K562 (cell line): ENCODE data around the gene MYG1. TPM values are rescaled to one million over a fixed set of nuclear protein-coding genes. Genes with fewer than 3 reads are reported as not detected.

Source experiments
- CC2D1A ChIP-seq: fragments of 450-650 bp; IDR thresholded peaks from 2 replicates; pipeline ENCODE4 v1.6.1; 2017; ENCODE audit warnings: mild to moderate bottlenecking
- CHD2 ChIP-seq: IDR thresholded peaks from 2 replicates; pipeline ENCODE4 v1.6.1; 2011; ENCODE audit warnings: low read depth, low read length
- HOMEZ ChIP-seq: fragments of 250-450 bp; sonication (Bioruptor Pico); IDR thresholded peaks from 2 replicates; pipeline ENCODE4 v1.4.0; 2020; ENCODE audit warnings: mild to moderate bottlenecking, moderate library complexity
- MBD1 ChIP-seq: fragments of 250-450 bp; sonication (Bioruptor Pico); IDR thresholded peaks from 2 replicates; pipeline ENCODE4 v1.8.0; 2022; ENCODE audit warnings: inconsistent platforms
- NFE2 ChIP-seq: IDR thresholded peaks from 2 replicates; pipeline ENCODE4 v1.6.1; 2014; ENCODE audit warnings: antibody characterized with exemption, low read depth
- NR4A1 ChIP-seq, 2 experiments: fragments of 250-450 bp in 1 of 2; fragments of 450-650 bp in 1 of 2; sonication (Bioruptor Pico) in 1 of 2; IDR thresholded peaks; 2 replicates each; pipeline versions ENCODE4 v1.4.0 to v1.6.1; 2016 to 2020; ENCODE audit warnings: mild to moderate bottlenecking in 2 of 2, missing compliant biosample characterization in 1 of 2, missing genetic modification characterization in 1 of 2, moderate library complexity in 1 of 2
- RBM25 ChIP-seq: fragments of 200-400 bp; formaldehyde crosslinking; IDR thresholded peaks from 2 replicates; pipeline ENCODE4 v1.6.1; 2018; ENCODE audit warnings: low read length, low read depth, moderate library complexity; ENCODE audit not compliant: severe bottlenecking
- RCOR1 ChIP-seq, 2 experiments: IDR thresholded peaks; 2 replicates each; pipeline ENCODE4 v1.6.1; 2012; ENCODE audit warnings: low read depth in 2 of 2, low read length in 2 of 2, borderline replicate concordance in 1 of 2, improper control_type of control experiment in 1 of 2
- ZNF407 ChIP-seq: fragments of 450-650 bp; IDR thresholded peaks from 2 replicates; pipeline ENCODE4 v1.6.1; 2016; ENCODE audit warnings: low read depth
- ZNF444 ChIP-seq: fragments of 250-450 bp; sonication (Bioruptor Pico); IDR thresholded peaks from 2 replicates; pipeline ENCODE4 v1.4.0; 2020; ENCODE audit warnings: mild to moderate bottlenecking, moderate library complexity
- polyA plus RNA-seq, 8 experiments: library from polyadenylated mRNA; depleted of rRNA in 4 of 8; stranded (reverse) in 5 of 8; unstranded in 3 of 8; fragments of >200 nt; fragmentation: Nextera tagmentation in 2 of 8; fragmentation: Illumina TruSeq in 1 of 8; extraction: Ambion mirVana in 2 of 8; extraction: Trizol in 1 of 8; gene quantifications; 2 replicates each; pipeline versions ENCODE4 v1.2.1 to v1.2.3, GENCODE V29; 2011 to 2014; ENCODE audit warnings: inconsistent platforms in 1 of 8, missing spikeins in 1 of 8
- total RNA-seq, 7 experiments: library from RNA; depleted of rRNA in 6 of 7; stranded (reverse); fragments of >200 nt in 6 of 7; fragmentation: Illumina TruSeq in 2 of 7; extraction: Trizol in 2 of 7; gene quantifications; 2 replicates each; pipeline versions ENCODE4 v1.2.1 to v1.2.3, GENCODE V29; 2011 to 2021; ENCODE audit warnings: low replicate concordance in 1 of 7
- TF ChIP-seq, protein P1 (sequence below), 2 experiments: fragments of 450-650 bp; conservative IDR thresholded peaks; 2 replicates each; pipeline ENCODE4 v1.6.1; 2017; ENCODE audit warnings: mild to moderate bottlenecking in 2 of 2, moderate library complexity in 2 of 2

MYG1 gene
- total and polyA plus RNA-seq, 9 of the 15 experiments (the other 6 are each of a cell fraction or from before 2014, with no cell fraction given) = 0.45 to 5.6 (median 2.1) TPM

- TF ChIP-seq, protein P1, sequence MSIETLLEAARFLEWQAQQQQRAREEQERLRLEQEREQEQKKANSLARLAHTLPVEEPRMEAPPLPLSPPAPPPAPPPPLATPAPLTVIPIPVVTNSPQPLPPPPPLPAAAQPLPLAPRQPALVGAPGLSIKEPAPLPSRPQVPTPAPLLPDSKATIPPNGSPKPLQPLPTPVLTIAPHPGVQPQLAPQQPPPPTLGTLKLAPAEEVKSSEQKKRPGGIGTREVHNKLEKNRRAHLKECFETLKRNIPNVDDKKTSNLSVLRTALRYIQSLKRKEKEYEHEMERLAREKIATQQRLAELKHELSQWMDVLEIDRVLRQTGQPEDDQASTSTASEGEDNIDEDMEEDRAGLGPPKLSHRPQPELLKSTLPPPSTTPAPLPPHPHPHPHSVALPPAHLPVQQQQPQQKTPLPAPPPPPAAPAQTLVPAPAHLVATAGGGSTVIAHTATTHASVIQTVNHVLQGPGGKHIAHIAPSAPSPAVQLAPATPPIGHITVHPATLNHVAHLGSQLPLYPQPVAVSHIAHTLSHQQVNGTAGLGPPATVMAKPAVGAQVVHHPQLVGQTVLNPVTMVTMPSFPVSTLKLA (conservative IDR thresholded peaks at IDR 0.05) = 0 out of 4 replicates have a peak, but pooled peaks of 1 of the 2 experiments have one; percentile 15
- TF ChIP-seq RBM25 (no peak), RCOR1 (IDR thresholded peaks at IDR 0.05; ENCODE audit: borderline replicate concordance in 1 of 2, low read depth in 2 of 2, low read length in 2 of 2) (no peak), CHD2 (no peak), MBD1 (CRISPR knock-in tag) (no peak), NR4A1 (CRISPR knock-in tag; IDR thresholded peaks at IDR 0.05) (no peak), NR4A1 (tag; IDR thresholded peaks at IDR 0.05) (no peak), CC2D1A (peak; percentile 91), HOMEZ (CRISPR knock-in tag) (no peak), NFE2 (no peak), ZNF444 (CRISPR knock-in tag) (no peak), ZNF407 (no peak)
Measured at GRCh38 chr12:53352331-53353256, 53.1 kb downstream of the MYG1 start (continued).
